Omental fat pad (tissue), 4 donors: ENCODE measurements around the gene MLLT6. TPM values are rescaled to one million over a fixed set of nuclear protein-coding genes. Genes with fewer than 3 reads are reported as not detected.

ENCODE experiments used
- ATAC-seq: fragments of 150-250 bp; one replicate; pipeline ENCODE4 v1.9.1; 2016; ENCODE audit warnings: mild to moderate bottlenecking, moderate library complexity; ENCODE audit not compliant: low FRiP score
- DNase-seq: peaks from one replicate; pipeline ENCODE4 v3.0.0-alpha.2; 2019; ENCODE audit warnings: low spot score
- CTCF ChIP-seq, 3 donors: fragments of 450-650 bp; IDR thresholded peaks; one replicate each; pipeline ENCODE4 v1.5.1; 2016 to 2017; ENCODE audit warnings: antibody characterized with exemption in 3 of 3, mild to moderate bottlenecking in 3 of 3, moderate library complexity in 2 of 3
- total RNA-seq, 4 donors: library from RNA; depleted of rRNA; stranded (reverse); fragments of >200 nt; gene quantifications; one replicate each; pipeline ENCODE4 v1.1.0, GENCODE V29; 2016

The MLLT6 gene
- total RNA-seq, 4 donors from 2014 or later: 38.7 to 108 (median 54.8) TPM

GRCh38 chr17:38740806-38741205 lies 35.7 kb downstream of the MLLT6 start:
- TF ChIP-seq CTCF (IDR thresholded peaks at IDR 0.05): no peak
- DNase-seq (no peak), ATAC-seq (no peak)

GRCh38 chr17:38741461-38741860 lies 36.4 kb downstream of the MLLT6 start:
- no peak for ATAC-seq
- TF ChIP-seq CTCF (IDR thresholded peaks at IDR 0.05): no peak

GRCh38 chr17:38741921-38742410 lies 36.9 kb downstream of the MLLT6 start:
- DNase-seq: no peak

More at GRCh38 chr17:38741461-38741860, 36.4 kb downstream of the MLLT6 start:
- DNase-seq: no peak

GRCh38 chr17:38742411-38743308 lies 37.6 kb downstream of the MLLT6 start:
- ATAC-seq (peak; percentile 56), DNase-seq (peak; percentile 52)
- TF ChIP-seq CTCF (IDR thresholded peaks at IDR 0.05): no peak

More at GRCh38 chr17:38741921-38742410, 36.9 kb downstream of the MLLT6 start:
- TF ChIP-seq CTCF (IDR thresholded peaks at IDR 0.05): no peak
- peak; percentile 26 for ATAC-seq

GRCh38 chr17:38743556-38744171 lies 38.6 kb downstream of the MLLT6 start:
- no peak for DNase-seq
- no peak for ATAC-seq
- no peak for TF ChIP-seq CTCF (IDR thresholded peaks at IDR 0.05)

GRCh38 chr17:38745545-38745944 lies 40.5 kb downstream of the MLLT6 start:
- TF ChIP-seq CTCF (IDR thresholded peaks at IDR 0.05): no peak
- ATAC-seq (no peak), DNase-seq (no peak)
